A673 (cell line): ENCODE results near the gene GRID1.

Experiments
- CTCF ChIP-seq: fragments of 300-800, 200-600 bp; sonication (generic); conservative IDR thresholded peaks from 2 replicates; pipeline ENCODE4 v1.5.1; 2017; ENCODE audit warnings: low read depth, mild to moderate bottlenecking, antibody characterized with exemption, low read length, moderate library complexity, mixed read lengths
- EZH2 ChIP-seq: fragments of 200-600 bp; sonication (generic); IDR thresholded peaks from 2 replicates; pipeline ENCODE4 v1.6.1; 2017; ENCODE audit warnings: borderline replicate concordance, low read depth, mild to moderate bottlenecking, mixed read lengths, antibody characterized with exemption, low read length; ENCODE audit not compliant: poor library complexity, severe bottlenecking

- no peak for TF ChIP-seq CTCF
- no peak for TF ChIP-seq EZH2
These were observed 379.8 kb downstream of the GRID1 start for GRCh38 chr10:85986777-85987176.
